SU-DHL-6 (cell line): ENCODE measurements around the gene C2orf72.

Experiments used
- H2AFZ ChIP-seq: fragments of 200-600 bp; sonication (generic); 2 replicates; pipeline ENCODE4 v1.6.1; 2014; ENCODE audit warnings: low read depth, mild to moderate bottlenecking, moderate library complexity, mixed read lengths, antibody characterized with exemption, low read length; ENCODE audit not compliant: severe bottlenecking
- H3F3A ChIP-seq: fragments of 200-600 bp; shearing (Covaris generic); 2 replicates; pipeline ENCODE4 v1.6.0; 2016; ENCODE audit warnings: antibody characterized with exemption, mild to moderate bottlenecking; ENCODE audit not compliant: insufficient read depth
- H3K27ac ChIP-seq: fragments of 200-600 bp; sonication (generic); 2 replicates; pipeline ENCODE4 v1.5.1; 2016; ENCODE audit warnings: low read depth, mild to moderate bottlenecking, low read length, moderate library complexity, mixed read lengths
- H3K27me3 ChIP-seq: fragments of 200-600 bp; sonication (generic), shearing (Covaris generic); 2 replicates; pipeline ENCODE4 v1.6.0; 2014; ENCODE audit warnings: mild to moderate bottlenecking, low read length
- H3K36me3 ChIP-seq: fragments of 200-600 bp; sonication (generic); 2 replicates; pipeline ENCODE4 v1.6.1; 2014; ENCODE audit warnings: mild to moderate bottlenecking, low read length, mixed read lengths
- H3K4me2 ChIP-seq: fragments of 300-600, 200-600 bp; shearing (Covaris generic), sonication (generic); 2 replicates; pipeline ENCODE4 v1.6.0; 2014; ENCODE audit warnings: low read length, low read depth, mild to moderate bottlenecking; ENCODE audit not compliant: poor library complexity, severe bottlenecking
- H3K4me3 ChIP-seq: fragments of 200-600 bp; sonication (generic); 2 replicates; pipeline ENCODE4 v1.5.1; 2014; ENCODE audit warnings: antibody characterized with exemption, low read length, mild to moderate bottlenecking, mixed read lengths; ENCODE audit not compliant: insufficient read depth, poor library complexity, severe bottlenecking
- H3K79me2 ChIP-seq: fragments of 200-600 bp; sonication (generic); 2 replicates; pipeline ENCODE4 v1.6.1; 2014; ENCODE audit warnings: mild to moderate bottlenecking, low read length, moderate library complexity; ENCODE audit not compliant: insufficient read depth
- H3K9ac ChIP-seq: fragments of 200-600 bp; sonication (generic); 2 replicates; pipeline ENCODE4 v1.7.0; 2014; ENCODE audit warnings: mild to moderate bottlenecking, low read length
- H3K9me2 ChIP-seq: fragments of 200-600 bp; sonication (generic); replicated peaks from 2 replicates; pipeline ENCODE4 v1.6.1; 2014; ENCODE audit warnings: low read length; ENCODE audit not compliant: insufficient read depth
- H3K9me3 ChIP-seq: fragments of 200-600 bp; sonication (generic); 2 replicates; pipeline ENCODE4 v1.6.1; 2014; ENCODE audit warnings: low read length, mixed read lengths; ENCODE audit not compliant: insufficient read depth
- H4K20me1 ChIP-seq: fragments of 200-600 bp; sonication (generic); 2 replicates; pipeline ENCODE4 v1.6.1; 2014; ENCODE audit warnings: low read depth, mild to moderate bottlenecking, antibody characterized with exemption, low read length, moderate library complexity, mixed read lengths
- EZH2phosphoT487 ChIP-seq: fragments of 200-600 bp; sonication (generic), shearing (Covaris generic); conservative IDR thresholded peaks from 2 replicates; pipeline ENCODE4 v1.6.1; 2018; ENCODE audit warnings: mild to moderate bottlenecking, antibody characterized with exemption, low read length, moderate library complexity, mixed read lengths
- TF ChIP-seq, protein P1 (sequence below): fragments of 200-600 bp; sonication (generic); IDR thresholded peaks from one replicate; pipeline ENCODE4 v1.5.1; 2017; ENCODE audit warnings: antibody characterized with exemption, mild to moderate bottlenecking, low read length, moderate library complexity; ENCODE audit not compliant: insufficient read depth, poor library complexity, severe bottlenecking

C2orf72 gene

DNA sequence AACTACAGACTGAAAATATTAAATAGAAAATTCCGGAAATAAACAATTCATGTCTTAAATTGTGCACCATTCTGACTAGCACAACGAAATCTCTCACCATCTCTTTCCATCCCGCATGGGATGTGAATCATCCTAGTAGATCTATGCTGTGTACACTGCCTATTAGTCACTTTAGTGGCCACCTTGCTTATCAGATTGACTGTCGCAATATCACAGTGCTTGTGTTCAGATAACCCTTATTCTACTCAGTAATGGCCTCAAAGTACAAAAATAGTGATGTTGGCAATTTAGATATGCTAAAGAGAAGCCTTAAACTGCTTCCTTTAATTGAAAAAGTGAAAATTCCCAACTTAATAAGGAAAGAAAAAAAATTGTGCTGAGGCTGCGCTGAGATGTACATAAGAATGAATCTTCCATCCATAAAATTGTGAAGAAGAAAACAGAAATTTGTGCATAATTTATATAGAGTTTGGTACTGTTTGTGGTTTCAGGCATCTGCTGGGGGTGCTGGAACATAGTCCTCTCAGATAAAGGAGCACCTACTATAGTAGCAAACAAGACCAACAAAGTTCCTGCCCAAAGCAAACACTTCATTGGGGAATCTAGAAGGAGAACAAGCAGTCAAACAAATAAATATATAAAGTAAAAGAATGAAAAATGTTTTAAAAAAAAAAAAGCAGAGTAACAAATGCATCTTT lies 31.4 kb downstream of the C2orf72 start:
- no peaks in the 10 kb centered on the region for H3K9me3 ChIP-seq
- H2AFZ ChIP-seq, result no peak overlapping the region
- no peak overlapping the region for H3K4me3 ChIP-seq
- peaks cover 72% of the 10 kb centered on the region for H3K36me3 ChIP-seq
- no peaks in the 10 kb centered on the region for H3K79me2 ChIP-seq
- no peaks in the 10 kb centered on the region for H3K9me2 ChIP-seq
- peaks cover 3% of the 10 kb centered on the region; the same call in 1 of the 2 replicates for H3F3A ChIP-seq
- no peak overlapping the region for H3K4me2 ChIP-seq
- H4K20me1 ChIP-seq, result no peaks in the 10 kb centered on the region; the same call in 1 of the 2 replicates
- no peak overlapping the region for H3K27ac ChIP-seq
- H3K9ac ChIP-seq, result no peak overlapping the region
- H3K27me3 ChIP-seq, result no peaks in the 10 kb centered on the region
- TF ChIP-seq EZH2phosphoT487, result no peak
- TF ChIP-seq, protein P1, sequence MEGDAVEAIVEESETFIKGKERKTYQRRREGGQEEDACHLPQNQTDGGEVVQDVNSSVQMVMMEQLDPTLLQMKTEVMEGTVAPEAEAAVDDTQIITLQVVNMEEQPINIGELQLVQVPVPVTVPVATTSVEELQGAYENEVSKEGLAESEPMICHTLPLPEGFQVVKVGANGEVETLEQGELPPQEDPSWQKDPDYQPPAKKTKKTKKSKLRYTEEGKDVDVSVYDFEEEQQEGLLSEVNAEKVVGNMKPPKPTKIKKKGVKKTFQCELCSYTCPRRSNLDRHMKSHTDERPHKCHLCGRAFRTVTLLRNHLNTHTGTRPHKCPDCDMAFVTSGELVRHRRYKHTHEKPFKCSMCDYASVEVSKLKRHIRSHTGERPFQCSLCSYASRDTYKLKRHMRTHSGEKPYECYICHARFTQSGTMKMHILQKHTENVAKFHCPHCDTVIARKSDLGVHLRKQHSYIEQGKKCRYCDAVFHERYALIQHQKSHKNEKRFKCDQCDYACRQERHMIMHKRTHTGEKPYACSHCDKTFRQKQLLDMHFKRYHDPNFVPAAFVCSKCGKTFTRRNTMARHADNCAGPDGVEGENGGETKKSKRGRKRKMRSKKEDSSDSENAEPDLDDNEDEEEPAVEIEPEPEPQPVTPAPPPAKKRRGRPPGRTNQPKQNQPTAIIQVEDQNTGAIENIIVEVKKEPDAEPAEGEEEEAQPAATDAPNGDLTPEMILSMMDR, result no peak

DNA sequence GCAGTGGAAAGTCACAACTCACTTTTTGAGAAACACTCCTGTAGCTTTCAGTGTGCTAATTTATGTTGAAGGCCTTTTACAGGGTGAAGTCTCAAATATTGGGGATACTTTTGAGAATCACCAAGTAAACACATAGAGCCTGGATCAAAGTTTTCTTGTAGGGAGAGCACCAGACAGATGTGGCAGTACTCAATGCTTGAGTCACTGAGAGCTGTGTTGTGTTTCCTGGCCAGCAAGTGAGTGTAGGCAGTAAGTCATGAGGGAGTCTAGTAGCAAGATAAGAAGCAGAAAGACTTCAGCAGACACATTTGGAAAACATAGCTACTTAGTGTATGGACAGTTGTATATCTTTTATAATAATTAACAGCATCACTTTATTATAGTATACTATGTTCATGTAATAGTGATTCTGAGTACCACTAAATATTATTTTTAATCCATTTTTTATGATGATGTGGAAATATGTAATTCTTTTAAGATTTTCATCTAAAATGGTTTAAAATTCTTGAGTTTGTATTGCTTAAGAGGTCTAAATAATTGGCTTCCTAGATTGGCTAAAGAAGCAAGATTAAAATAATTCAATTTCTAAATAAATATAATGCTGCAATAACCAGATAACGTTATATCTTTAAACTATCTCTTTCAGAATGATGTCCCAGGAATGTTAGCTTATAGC lies 32.2 kb downstream of the C2orf72 start:
- Histone ChIP-seq H3K27me3 (no peaks in the 10 kb centered on the region), H3K36me3 (peaks cover 75% of the 10 kb centered on the region), H3K79me2 (no peaks in the 10 kb centered on the region), H3K4me2 (no peak overlapping the region), H3K9me3 (no peaks in the 10 kb centered on the region), H2AFZ (no peak overlapping the region), H4K20me1 (no peaks in the 10 kb centered on the region; the same call in 1 of the 2 replicates), H3K9me2 (no peaks in the 10 kb centered on the region), H3K27ac (no peak overlapping the region), H3F3A (peaks cover 3% of the 10 kb centered on the region; the same call in 1 of the 2 replicates), H3K4me3 (no peak overlapping the region), H3K9ac (no peak overlapping the region)
- no peak for TF ChIP-seq EZH2phosphoT487
- TF ChIP-seq, protein P1, result no peak

DNA sequence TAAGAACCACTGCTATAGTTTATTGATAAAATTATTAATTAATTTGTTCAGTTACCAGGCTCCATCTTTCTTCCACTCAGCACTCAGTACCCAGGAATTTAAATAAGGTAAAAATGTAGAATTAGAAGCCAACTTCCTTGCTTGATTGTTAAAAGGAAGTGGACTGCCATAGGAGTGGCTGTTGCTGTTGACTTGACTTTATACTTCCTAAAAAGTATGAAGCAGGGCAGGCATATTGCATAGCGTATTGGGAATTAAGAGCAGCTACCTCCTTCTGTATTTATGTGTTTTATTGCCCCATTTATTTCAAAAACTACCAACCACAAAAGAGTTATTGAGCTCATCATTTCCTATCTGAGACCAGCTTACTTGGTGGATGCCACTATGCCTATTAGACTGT lies 47.2 kb downstream of the C2orf72 start:
- Histone ChIP-seq H3K36me3 (peaks cover 40% of the 10 kb centered on the region), H3K9ac (no peak overlapping the region), H3K4me2 (no peak overlapping the region), H3K4me3 (no peak overlapping the region), H3K27ac (no peak overlapping the region), H3K9me3 (no peaks in the 10 kb centered on the region), H3F3A (0 out of 2 replicates have a peak, but pooled peaks cover 2% of the 10 kb centered on the region), H3K27me3 (no peaks in the 10 kb centered on the region), H3K79me2 (no peaks in the 10 kb centered on the region), H3K9me2 (no peaks in the 10 kb centered on the region), H2AFZ (no peak overlapping the region), H4K20me1 (no peaks in the 10 kb centered on the region)
- TF ChIP-seq EZH2phosphoT487, result no peak
- TF ChIP-seq, protein P1, result no peak
